NCI-H128 (cell line): ENCODE measurements around the gene CFAP20DC.
"Not testable (repeated sequence)": the region's sequence is repeated elsewhere in the genome, so short reads cannot be mapped to it uniquely, and the experiment has no call there.

Experiments used
- DNase-seq: peaks from one replicate; lab custom pipeline; 2025; ENCODE audit not compliant: unreplicated experiment; lab: John Stamatoyannopoulos, UW

The CFAP20DC gene

DNA sequence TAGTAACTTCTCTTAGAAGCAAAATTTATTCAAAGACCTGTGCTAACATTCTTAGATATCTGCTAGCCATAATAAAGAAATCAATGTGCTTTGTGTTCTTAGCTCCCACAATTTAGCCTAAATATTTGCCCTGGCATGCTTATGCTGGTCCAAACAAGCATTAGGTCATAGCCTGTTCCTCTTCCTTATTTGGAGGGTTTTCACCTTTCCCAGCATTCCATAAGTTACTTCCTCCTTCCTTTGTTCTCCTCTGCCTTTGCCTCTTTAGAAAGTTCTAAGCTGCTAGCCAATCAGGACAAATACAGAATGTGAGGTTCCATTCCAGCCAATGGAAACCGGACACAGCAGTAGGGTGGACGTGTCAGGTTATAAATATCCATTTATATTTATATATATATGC is 345.5 kb downstream of the CFAP20DC start:
- DNase-seq: not testable (repeated sequence)

DNA sequence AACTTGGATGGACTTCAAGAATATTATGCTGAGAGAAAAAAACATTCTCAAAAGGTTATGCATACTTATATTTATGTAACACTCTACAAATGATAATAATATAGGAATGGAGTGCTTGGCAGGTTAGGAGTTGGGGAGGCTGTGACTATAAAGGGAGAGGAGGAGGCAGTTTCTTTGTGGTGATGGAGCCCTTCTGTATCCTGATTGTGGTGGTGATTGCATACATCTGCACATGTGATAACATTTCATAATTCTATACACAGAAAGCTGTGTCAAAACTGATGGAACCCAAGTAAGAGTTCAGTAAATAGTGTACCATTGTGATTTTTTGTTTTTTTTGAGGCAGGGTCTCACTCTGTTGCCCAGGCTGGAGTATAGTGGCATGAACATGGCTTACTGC is 351.6 kb downstream of the CFAP20DC start:
- no peak for DNase-seq

DNA sequence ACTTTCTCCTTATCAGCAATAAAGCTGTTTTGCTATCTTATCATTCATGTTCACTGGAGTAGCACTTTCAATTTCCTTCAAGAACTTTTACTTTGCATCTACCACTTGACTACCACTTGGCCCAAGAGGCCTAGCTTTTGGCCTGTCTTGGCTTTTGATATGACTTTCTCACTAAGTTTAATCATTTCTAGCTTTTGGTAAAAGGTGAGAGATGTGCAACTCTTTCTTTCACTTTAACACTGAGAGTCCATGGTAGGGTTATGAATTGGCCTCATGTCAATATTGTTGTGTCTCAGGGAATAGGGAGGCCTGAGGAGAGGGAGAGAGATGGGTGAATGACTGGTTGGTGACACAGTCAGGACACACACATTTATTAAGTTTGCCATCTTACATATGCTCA is 352.3 kb downstream of the CFAP20DC start:
- no peak for DNase-seq

DNA sequence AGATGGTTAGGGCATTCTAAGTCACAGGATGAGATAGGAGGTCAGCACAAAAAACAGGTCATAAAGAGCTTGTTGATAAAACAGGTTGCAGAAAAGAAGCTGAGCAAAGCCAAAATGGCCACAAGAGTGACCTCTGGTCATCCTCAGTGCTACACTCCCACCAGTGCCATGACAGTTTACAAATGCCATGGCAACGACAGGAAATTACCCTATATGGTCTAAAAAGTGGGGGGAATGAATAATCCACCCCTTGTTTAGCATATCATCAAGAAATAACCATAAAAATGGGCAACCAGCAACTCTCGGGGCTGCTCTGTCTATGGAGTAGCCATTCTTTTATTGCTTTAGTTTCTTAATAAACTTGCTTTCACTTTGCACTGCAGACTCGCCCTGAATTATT is 353.0 kb downstream of the CFAP20DC start:
- not testable (repeated sequence) for DNase-seq

DNA sequence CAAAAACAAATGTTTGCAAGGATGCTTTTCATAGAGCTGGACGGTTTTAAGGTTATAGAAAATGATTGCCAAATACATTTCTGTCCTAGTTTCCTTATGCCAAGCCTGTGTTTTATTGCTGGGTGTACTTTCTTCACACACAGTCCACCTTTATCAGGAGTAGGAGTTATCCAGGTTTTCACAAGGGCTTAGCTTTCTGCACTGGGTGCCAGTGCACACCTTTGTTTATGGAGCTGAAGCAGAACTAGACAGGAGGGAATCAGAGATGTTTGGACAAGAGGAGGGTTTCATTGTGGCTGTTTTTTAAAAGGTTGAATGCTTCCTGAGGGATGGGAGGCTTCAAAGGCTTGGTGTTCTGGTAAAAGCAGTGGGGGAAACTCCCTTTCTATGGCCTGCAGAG is 353.7 kb downstream of the CFAP20DC start:
- no peak for DNase-seq

- not testable (repeated sequence) for DNase-seq
Measured at GRCh38 chr3:58695284-58695683, 354.5 kb downstream of the CFAP20DC start.

- DNase-seq: no peak
Measured at GRCh38 chr3:58693940-58694850, 355.6 kb downstream of the CFAP20DC start.

DNA sequence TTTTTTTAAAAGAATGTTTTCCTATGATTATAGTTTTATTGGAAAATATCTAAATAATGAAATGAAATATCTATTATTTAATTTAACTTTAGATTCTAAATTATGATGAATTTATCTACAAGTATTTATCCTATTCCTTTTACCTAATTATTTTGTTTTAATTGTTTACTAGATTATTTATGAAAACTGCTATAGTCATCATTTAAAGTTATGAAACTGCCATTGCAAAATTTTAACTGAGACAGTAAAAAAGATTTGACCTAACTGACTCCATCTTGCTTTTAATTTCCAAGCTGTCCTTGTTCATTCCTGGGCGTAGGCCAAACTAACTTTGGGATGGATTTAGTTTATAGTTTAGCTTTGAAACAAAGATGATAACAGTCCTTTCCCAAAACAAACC is 357.3 kb downstream of the CFAP20DC start:
- no peak for DNase-seq
